Memory B cell (primary cell): ENCODE measurements around the gene DIAPH2.

Experiments
- ATAC-seq: fragments of 150-1000 bp; cut with Tn5 transposase; 2 replicates; pipeline ENCODE4 v1.10.0; 2021; ENCODE audit warnings: low read depth, mild to moderate bottlenecking, moderate library complexity
- DNase-seq, 2 donors: peaks; one replicate each; pipeline ENCODE4 v3.0.0; 2022; ENCODE audit warnings: low spot score in 2 of 2
- H3K27ac Mint-ChIP-seq: one replicate; pipeline ENCODE4 v1.8.0; 2022; ENCODE audit warnings: mild to moderate bottlenecking, moderate library complexity, mixed read lengths
- H3K27me3 Mint-ChIP-seq: one replicate; pipeline ENCODE4 v1.8.0; 2022; ENCODE audit warnings: mixed read lengths
- H3K36me3 Mint-ChIP-seq: one replicate; pipeline ENCODE4 v1.8.0; 2022; ENCODE audit warnings: mild to moderate bottlenecking, mixed read lengths
- H3K4me1 Mint-ChIP-seq: one replicate; pipeline ENCODE4 v1.8.0; 2022; ENCODE audit warnings: mixed read lengths
- H3K4me3 Mint-ChIP-seq: one replicate; pipeline ENCODE4 v1.8.0; 2022; ENCODE audit warnings: mild to moderate bottlenecking, moderate library complexity, mixed read lengths
- H3K9me3 Mint-ChIP-seq: one replicate; pipeline ENCODE4 v1.8.0; 2022; ENCODE audit warnings: mixed read lengths

The DIAPH2 gene

GRCh38 chrX:96883608-96884007 lies 199.0 kb downstream of the DIAPH2 start, which contains the start of gene RPA4:
RPA4 (plus strand) TSS chrX:96883908; CDS start chrX:96884311, 403 bp downstream.
- ATAC-seq (no peak), DNase-seq (no peak)
- Mint-ChIP-seq H3K36me3 (peaks cover 7% of the 10 kb centered on the region), H3K27ac (no peak within 1 kb of the TSS), H3K4me3 (no peak within 1 kb of the TSS), H3K27me3 (no peaks in the 10 kb centered on the region), H3K4me1 (no peaks in the 10 kb centered on the region), H3K9me3 (no peaks in the 10 kb centered on the region)

GRCh38 chrX:96884027-96884426 lies 199.4 kb downstream of the DIAPH2 start:
- DNase-seq (no peak), ATAC-seq (no peak)
- Mint-ChIP-seq H3K9me3 (no peaks in the 10 kb centered on the region), H3K36me3 (peaks cover 7% of the 10 kb centered on the region), H3K27me3 (no peaks in the 10 kb centered on the region), H3K4me3 (no peak overlapping the region), H3K4me1 (no peaks in the 10 kb centered on the region), H3K27ac (no peak overlapping the region)

GRCh38 chrX:96889726-96890125 lies 205.1 kb downstream of the DIAPH2 start:
- ATAC-seq, result no peak
- Mint-ChIP-seq H3K4me1 (peaks cover 2% of the 10 kb centered on the region), H3K36me3 (no peaks in the 10 kb centered on the region), H3K27me3 (no peaks in the 10 kb centered on the region), H3K4me3 (no peak overlapping the region), H3K9me3 (no peaks in the 10 kb centered on the region), H3K27ac (no peak overlapping the region)
- no peak for DNase-seq

- Mint-ChIP-seq H3K4me3 (no peak overlapping the region), H3K4me1 (no peaks in the 10 kb centered on the region), H3K27me3 (no peaks in the 10 kb centered on the region), H3K36me3 (no peaks in the 10 kb centered on the region), H3K9me3 (no peaks in the 10 kb centered on the region), H3K27ac (no peak overlapping the region)
- DNase-seq, result no peak
- no peak for ATAC-seq
These were observed 222.1 kb downstream of the DIAPH2 start for GRCh38 chrX:96906741-96907140.

GRCh38 chrX:96907516-96908272 lies 223.1 kb downstream of the DIAPH2 start:
- ATAC-seq, result no peak

GRCh38 chrX:96909291-96909690 lies 224.6 kb downstream of the DIAPH2 start:
- no peak overlapping the region for H3K27ac Mint-ChIP-seq
- H3K27me3 Mint-ChIP-seq, result no peaks in the 10 kb centered on the region
- H3K36me3 Mint-ChIP-seq, result peaks cover 2% of the 10 kb centered on the region
- no peaks in the 10 kb centered on the region for H3K4me1 Mint-ChIP-seq
- no peak overlapping the region for H3K4me3 Mint-ChIP-seq
- H3K9me3 Mint-ChIP-seq, result no peaks in the 10 kb centered on the region
- DNase-seq (no peak), ATAC-seq (no peak)

More at GRCh38 chrX:96907516-96908272, 223.1 kb downstream of the DIAPH2 start:
- H3K27ac Mint-ChIP-seq, result no peak overlapping the region
- DNase-seq, result no peak
- no peaks in the 10 kb centered on the region for H3K27me3 Mint-ChIP-seq
- peaks cover 2% of the 10 kb centered on the region for H3K36me3 Mint-ChIP-seq
- H3K9me3 Mint-ChIP-seq, result no peaks in the 10 kb centered on the region
- H3K4me1 Mint-ChIP-seq, result no peaks in the 10 kb centered on the region
- no peak overlapping the region for H3K4me3 Mint-ChIP-seq

- Mint-ChIP-seq H3K27ac (no peak overlapping the region), H3K9me3 (no peaks in the 10 kb centered on the region), H3K4me1 (no peaks in the 10 kb centered on the region), H3K4me3 (no peak overlapping the region), H3K27me3 (no peaks in the 10 kb centered on the region), H3K36me3 (peaks cover 8% of the 10 kb centered on the region)
- ATAC-seq, result no peak
- DNase-seq, result no peak
These were observed 234.2 kb downstream of the DIAPH2 start for GRCh38 chrX:96918864-96919263.

- Mint-ChIP-seq H3K27me3 (no peaks in the 10 kb centered on the region), H3K36me3 (peaks cover 10% of the 10 kb centered on the region), H3K9me3 (no peaks in the 10 kb centered on the region), H3K4me1 (peaks cover 2% of the 10 kb centered on the region), H3K4me3 (no peak overlapping the region), H3K27ac (no peak overlapping the region)
- no peak for ATAC-seq
- DNase-seq, result no peak
These were observed 235.0 kb downstream of the DIAPH2 start for GRCh38 chrX:96919672-96920071.

- Mint-ChIP-seq H3K4me3 (no peak overlapping the region), H3K9me3 (no peaks in the 10 kb centered on the region), H3K36me3 (peaks cover 20% of the 10 kb centered on the region), H3K27me3 (no peaks in the 10 kb centered on the region), H3K4me1 (peaks cover 9% of the 10 kb centered on the region), H3K27ac (no peak overlapping the region)
- DNase-seq (no peak), ATAC-seq (no peak)
These were observed 239.9 kb downstream of the DIAPH2 start for GRCh38 chrX:96924581-96924980.

- peaks cover 12% of the 10 kb centered on the region for H3K36me3 Mint-ChIP-seq
- no peaks in the 10 kb centered on the region for H3K9me3 Mint-ChIP-seq
- DNase-seq (no peak), ATAC-seq (no peak)
- no peak overlapping the region for H3K27ac Mint-ChIP-seq
- no peaks in the 10 kb centered on the region for H3K27me3 Mint-ChIP-seq
- no peak overlapping the region for H3K4me3 Mint-ChIP-seq
- H3K4me1 Mint-ChIP-seq, result peaks cover 9% of the 10 kb centered on the region
These were observed 244.4 kb downstream of the DIAPH2 start for GRCh38 chrX:96929036-96929435.

- Mint-ChIP-seq H3K36me3 (peaks cover 45% of the 10 kb centered on the region), H3K9me3 (peaks cover 13% of the 10 kb centered on the region), H3K27ac (no peak overlapping the region), H3K4me3 (no peak overlapping the region), H3K4me1 (no peaks in the 10 kb centered on the region), H3K27me3 (no peaks in the 10 kb centered on the region)
- DNase-seq (no peak), ATAC-seq (no peak)
These were observed 273.1 kb downstream of the DIAPH2 start for GRCh38 chrX:96957718-96958117.

- DNase-seq (no peak), ATAC-seq (no peak)
- H3K4me3 Mint-ChIP-seq, result no peak overlapping the region
- no peaks in the 10 kb centered on the region for H3K9me3 Mint-ChIP-seq
- H3K27me3 Mint-ChIP-seq, result no peaks in the 10 kb centered on the region
- H3K36me3 Mint-ChIP-seq, result peaks cover 15% of the 10 kb centered on the region
- H3K27ac Mint-ChIP-seq, result no peak overlapping the region
- no peaks in the 10 kb centered on the region for H3K4me1 Mint-ChIP-seq
These were observed 287.2 kb downstream of the DIAPH2 start for GRCh38 chrX:96971812-96972211.

- ATAC-seq, result no peak
- Mint-ChIP-seq H3K4me1 (no peaks in the 10 kb centered on the region), H3K4me3 (no peak overlapping the region), H3K27ac (no peak overlapping the region), H3K36me3 (peaks cover 3% of the 10 kb centered on the region), H3K27me3 (no peaks in the 10 kb centered on the region), H3K9me3 (no peaks in the 10 kb centered on the region)
- no peak for DNase-seq
These were observed 294.3 kb downstream of the DIAPH2 start for GRCh38 chrX:96978906-96979305.

- no peaks in the 10 kb centered on the region for H3K27me3 Mint-ChIP-seq
- peaks cover 3% of the 10 kb centered on the region for H3K36me3 Mint-ChIP-seq
- no peak overlapping the region for H3K4me3 Mint-ChIP-seq
- no peaks in the 10 kb centered on the region for H3K4me1 Mint-ChIP-seq
- no peak for DNase-seq
- no peak overlapping the region for H3K27ac Mint-ChIP-seq
- no peaks in the 10 kb centered on the region for H3K9me3 Mint-ChIP-seq
- no peak for ATAC-seq
These were observed 295.1 kb downstream of the DIAPH2 start for GRCh38 chrX:96979766-96980165.

- H3K4me1 Mint-ChIP-seq, result no peaks in the 10 kb centered on the region
- no peak for ATAC-seq
- DNase-seq, result no peak
- H3K9me3 Mint-ChIP-seq, result no peaks in the 10 kb centered on the region
- no peak overlapping the region for H3K4me3 Mint-ChIP-seq
- no peaks in the 10 kb centered on the region for H3K27me3 Mint-ChIP-seq
- no peak overlapping the region for H3K27ac Mint-ChIP-seq
- peaks cover 2% of the 10 kb centered on the region for H3K36me3 Mint-ChIP-seq
These were observed 297.5 kb downstream of the DIAPH2 start for GRCh38 chrX:96982161-96982560.
